GM21447 (cell line): ENCODE data around the gene CUX1.
"Not testable (repeated sequence)": the region's sequence is repeated elsewhere in the genome, so short reads cannot be mapped to it uniquely, and the experiment has no call there.

Experiments used
- ATAC-seq: cut with Tn5 transposase; IDR thresholded peaks from one replicate; pipeline ENCODE4 v1.9.1; 2021; ENCODE audit not compliant: unreplicated experiment

The CUX1 gene

GRCh38 chr7:101868191-101868950 lies 50.9 kb downstream of the CUX1 start:
- no peak for ATAC-seq

GRCh38 chr7:101869026-101869900 lies 51.8 kb downstream of the CUX1 start:
- no peak for ATAC-seq

DNA sequence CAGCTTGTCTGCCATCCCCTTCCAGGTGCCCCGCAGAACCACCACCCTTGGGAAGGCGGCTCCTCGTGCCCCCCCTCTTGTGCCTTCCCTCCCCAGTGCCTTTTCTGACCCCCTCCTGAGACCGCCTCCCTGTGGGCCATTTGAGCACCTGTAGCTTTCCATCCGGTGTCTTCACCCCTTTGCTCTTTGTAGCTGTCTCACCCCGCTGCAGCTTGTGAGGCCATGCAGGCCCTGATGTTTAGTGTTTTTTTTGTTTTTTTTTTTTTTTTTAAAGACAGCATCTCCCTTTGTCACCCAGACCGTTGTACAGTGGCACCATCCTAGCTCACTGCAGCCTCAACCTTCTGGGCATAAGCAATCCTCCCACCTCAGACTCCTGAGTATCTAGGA lies 52.5 kb downstream of the CUX1 start:
- no peak for ATAC-seq

GRCh38 chr7:101870361-101871062 lies 53.1 kb downstream of the CUX1 start:
- no peak for ATAC-seq

DNA sequence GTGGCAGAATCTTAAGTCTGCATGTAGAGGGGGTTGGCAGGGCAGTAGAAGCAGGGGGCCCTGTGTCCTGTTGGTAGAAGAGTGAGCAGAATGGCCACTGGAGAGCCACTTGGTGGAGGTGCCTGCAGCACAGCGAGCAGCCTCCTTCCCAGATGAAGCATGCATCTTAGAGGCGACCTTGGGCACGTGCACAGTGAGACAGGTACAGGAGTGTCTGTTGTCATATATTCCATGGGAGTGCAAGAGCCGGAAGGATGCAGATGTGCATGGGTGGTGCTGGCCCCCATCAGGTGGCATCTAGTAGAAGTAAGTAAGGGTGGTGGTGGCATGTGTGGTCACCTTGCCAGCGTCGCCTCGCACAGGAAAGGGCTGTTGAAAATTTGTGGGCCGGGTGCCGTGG lies 53.9 kb downstream of the CUX1 start:
- ATAC-seq = no peak

DNA sequence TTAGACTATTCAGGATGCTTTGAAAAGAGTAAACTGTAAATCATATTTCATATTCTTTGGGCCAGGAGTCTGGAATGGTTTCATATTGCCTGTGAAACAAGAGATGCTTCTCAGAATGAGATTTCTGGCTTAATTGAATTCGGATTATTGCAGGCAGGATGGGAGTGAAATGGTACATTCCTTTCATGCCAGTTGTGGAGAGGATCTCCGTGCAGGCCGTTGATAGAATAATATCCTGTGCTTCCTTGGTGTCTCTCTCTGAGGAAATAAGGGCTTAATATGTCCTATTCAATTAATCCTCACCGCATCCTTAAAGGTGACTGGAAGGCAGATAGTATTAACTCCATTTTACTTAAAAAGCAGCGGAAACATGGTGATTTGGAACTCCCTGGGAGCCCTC lies 56.6 kb downstream of the CUX1 start:
- ATAC-seq = no peak

GRCh38 chr7:101875283-101875846 lies 57.9 kb downstream of the CUX1 start:
- no peak for ATAC-seq

DNA sequence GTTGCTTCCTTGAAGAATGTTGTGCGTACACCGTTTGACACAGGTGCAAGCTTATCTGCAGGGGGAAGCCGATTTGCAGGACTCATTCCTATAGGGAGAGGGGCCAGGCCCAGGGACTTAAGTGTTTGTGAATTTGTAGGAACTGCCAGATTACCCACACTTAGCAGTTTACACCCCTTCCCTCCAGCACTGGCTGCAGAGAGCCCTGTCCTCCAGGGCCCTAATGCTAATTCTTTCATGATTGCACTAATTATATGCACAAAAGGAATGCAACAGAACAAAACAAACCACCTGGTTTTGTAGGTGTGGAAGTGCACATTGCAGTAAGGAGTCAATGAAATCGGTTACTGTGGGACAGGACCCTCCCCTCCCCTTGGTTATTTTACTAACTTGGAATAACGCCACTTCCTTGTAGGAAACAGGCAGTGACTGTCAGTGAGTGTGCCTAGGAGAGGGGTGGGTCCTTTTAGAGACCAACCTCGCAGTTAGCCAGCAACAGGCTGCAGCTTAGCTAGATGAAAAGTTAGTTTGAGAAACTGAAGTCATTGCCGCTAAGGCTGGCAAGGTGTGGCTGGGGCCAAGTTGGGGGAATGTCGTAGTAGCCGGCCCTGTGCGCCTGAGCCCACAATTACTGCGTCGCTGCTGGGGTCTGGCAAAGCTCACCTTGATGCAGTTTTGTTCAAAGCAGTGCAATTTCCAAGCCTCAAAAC lies 60.6 kb downstream of the CUX1 start:
- no peak for ATAC-seq

DNA sequence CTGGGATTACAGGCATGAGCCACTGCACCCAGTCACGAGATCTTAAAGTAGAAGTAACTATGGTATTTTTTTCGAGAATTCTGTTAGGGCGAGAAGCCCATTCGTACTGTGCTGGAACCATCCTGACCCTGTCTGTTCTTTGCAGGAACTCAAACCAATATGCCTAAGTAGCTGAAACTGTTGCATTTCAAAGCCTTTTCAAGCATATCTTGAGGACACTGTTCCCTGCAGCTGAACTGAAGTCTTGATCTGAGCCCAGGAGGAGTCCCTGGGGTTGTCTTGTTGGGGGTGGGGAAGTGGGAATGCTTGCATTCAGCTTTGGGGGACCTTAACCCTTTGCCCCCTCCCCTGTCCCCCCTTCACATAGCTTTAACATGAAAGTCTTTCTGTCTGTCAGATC lies 61.5 kb downstream of the CUX1 start:
- no peak for ATAC-seq

- no peak for ATAC-seq
These were observed 62.1 kb downstream of the CUX1 start for GRCh38 chr7:101879565-101879964.

DNA sequence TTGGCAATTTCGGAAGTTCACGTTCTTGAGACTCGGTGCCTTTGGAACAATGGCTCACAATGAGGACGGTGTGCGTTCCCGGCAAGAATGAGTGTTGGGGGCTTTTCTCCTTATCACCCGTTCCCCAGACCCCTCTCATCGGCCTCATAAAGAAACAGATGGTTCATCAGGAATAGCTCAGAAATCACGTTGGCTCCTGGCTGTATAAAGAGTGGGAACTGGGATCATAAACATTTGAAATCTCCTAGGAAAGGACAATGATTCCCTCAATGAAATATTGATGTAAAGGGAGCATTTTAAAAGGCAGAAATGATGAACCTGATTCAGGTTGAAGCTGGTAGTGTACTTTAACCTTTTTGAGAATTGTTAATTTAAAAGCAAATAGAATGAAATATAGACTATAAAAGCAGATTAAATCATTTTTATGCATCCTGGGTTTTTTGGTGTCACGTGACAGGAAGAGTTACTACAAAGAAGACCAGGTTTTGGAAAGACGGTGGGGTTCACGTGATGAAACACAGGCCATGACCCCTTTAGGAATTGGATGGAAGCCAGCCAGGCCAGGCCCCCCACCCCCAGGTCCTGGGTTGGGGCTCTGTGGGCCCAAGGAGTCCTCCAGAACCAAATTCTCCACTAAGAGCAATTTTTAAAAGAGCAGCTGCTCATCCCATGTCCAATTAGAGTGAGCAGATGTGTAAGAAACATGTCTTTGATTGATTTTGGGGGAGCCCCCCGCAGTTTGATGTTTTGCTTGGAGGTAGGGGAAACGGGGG lies 63.0 kb downstream of the CUX1 start:
- ATAC-seq = no peak

GRCh38 chr7:101882005-101882421 lies 64.6 kb downstream of the CUX1 start:
- ATAC-seq = no peak

GRCh38 chr7:101882595-101883564 lies 65.5 kb downstream of the CUX1 start:
- no peak for ATAC-seq

GRCh38 chr7:101884671-101885596 lies 67.5 kb downstream of the CUX1 start:
- peak; percentile 76 for ATAC-seq

DNA sequence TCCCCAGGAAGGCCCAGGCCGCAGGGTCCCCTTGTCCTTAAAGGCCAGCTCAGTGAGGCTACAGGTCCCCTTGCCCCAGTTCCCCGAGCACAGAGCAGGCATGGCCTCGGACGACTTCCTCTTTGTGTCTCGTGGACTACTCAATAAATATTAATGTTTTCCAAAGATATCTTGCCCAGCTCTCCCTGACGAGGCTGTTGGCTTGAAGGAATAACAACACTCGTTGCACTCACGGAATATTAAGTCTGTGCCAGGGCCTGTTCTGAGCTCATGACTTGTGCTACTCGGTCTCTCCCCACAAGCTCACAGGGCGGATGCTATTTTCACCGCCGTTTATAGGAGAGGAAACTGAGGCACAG lies 68.2 kb downstream of the CUX1 start:
- no peak for ATAC-seq

DNA sequence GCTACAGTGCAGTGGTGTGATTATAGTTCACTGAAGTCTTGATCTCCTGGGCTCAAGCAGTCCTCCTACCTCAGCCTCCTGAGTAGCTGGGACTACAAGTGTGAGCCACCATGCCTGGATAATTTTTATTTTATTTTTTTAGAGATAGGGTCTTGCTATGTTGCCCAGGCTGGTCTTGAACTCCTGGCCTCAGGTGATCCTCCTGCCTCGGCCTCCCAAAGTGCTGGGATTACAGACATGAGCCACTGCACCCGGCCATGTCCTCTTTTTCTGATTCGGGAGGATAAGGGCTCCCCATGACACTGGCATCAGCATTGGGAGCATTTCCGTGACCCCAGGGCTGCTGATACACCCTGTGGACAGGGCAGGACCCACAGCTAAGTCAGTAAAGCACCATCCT lies 69.9 kb downstream of the CUX1 start:
- not testable (repeated sequence) for ATAC-seq

GRCh38 chr7:101888564-101888963 lies 71.1 kb downstream of the CUX1 start:
- not testable (repeated sequence) for ATAC-seq
